OCI-LY7 (cell line): ENCODE results near the gene XAGE3.

Source experiments
- CTCF ChIP-seq: fragments of 200-600 bp; sonication (generic); conservative IDR thresholded peaks from 2 replicates; pipeline ENCODE4 v1.5.1; 2014; ENCODE audit warnings: mild to moderate bottlenecking, antibody characterized with exemption, low read length, moderate library complexity, mixed read lengths
- EZH2phosphoT487 ChIP-seq: fragments of 200-600 bp; sonication (generic); IDR thresholded peaks from 2 replicates; pipeline ENCODE4 v1.6.1; 2018; ENCODE audit warnings: low read depth, borderline replicate concordance, mild to moderate bottlenecking, mixed run types, antibody characterized with exemption, low read length, moderate library complexity, mixed read lengths

GRCh38 chrX:52874661-52875060 lies 6.8 kb upstream of the XAGE3 start:
- TF ChIP-seq CTCF: no peak
- no peak for TF ChIP-seq EZH2phosphoT487
